ENCODE data around the gene CDH22.

CDH22 gene

DNA sequence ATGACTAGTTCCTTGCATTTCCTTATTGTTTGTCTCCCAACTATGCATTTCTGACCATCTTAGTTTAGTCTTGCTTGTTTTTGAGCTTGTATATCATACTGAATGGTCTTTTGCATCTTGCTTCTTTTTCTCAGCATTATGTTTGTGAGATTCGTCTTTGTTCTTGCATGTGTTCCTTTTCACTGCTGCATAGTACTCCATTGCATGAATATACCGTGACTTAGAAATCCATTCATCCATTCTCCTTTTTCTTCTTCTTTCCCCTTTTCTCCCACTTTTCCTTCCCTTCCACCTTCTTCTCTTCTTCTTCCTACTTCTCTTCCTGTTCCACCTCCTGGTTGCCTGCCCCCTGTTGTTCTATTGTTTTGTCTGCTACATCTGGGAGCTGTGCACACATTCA lies 42.8 kb downstream of the CDH22 start:
- no peak for DNase-seq

DNA sequence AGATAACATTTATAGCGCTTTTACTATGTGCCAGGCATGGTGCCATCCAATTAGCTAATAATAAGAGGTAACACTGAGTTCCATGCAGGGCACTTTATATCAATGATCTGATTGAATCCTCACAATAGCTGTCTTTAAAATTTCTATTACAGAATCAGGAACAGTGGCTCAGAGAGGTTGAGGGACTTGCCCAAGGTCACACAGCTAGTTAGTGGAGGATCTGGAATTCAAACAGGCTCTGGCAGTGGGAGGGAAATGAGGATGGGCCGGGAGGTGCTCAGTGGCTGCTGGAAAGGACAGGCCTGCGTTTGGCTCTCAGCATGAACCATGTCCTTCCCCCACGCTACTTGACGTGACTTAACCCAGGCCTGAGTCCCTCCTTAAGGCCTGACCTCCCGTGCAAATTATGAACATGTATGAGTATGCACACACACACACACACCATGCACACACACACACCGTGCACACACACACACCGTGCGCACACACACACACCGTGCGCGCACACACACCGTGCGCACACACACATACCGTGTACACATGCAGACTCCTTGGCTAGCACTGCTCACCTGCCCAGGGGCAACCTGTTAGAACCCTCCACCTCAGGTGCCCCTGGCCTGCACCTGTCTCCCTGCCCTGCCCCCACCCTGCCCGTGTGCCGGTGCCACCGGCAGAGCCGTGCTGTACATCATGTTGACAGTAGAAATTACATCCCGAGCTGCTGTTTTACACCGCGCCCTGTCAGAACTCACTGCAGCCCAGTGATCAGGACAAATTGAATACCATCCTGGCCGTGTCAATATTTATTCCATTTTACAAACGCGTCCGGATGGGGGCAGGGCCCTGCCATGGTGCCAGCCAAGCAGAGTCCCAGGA lies 43.7 kb downstream of the CDH22 start:
- DNase-seq = no peak

GRCh38 chr20:46261456-46262253 lies 46.6 kb downstream of the CDH22 start:
- no peak for DNase-seq

GRCh38 chr20:46260936-46261454 lies 47.3 kb downstream of the CDH22 start:
- DNase-seq = no peak

DNA sequence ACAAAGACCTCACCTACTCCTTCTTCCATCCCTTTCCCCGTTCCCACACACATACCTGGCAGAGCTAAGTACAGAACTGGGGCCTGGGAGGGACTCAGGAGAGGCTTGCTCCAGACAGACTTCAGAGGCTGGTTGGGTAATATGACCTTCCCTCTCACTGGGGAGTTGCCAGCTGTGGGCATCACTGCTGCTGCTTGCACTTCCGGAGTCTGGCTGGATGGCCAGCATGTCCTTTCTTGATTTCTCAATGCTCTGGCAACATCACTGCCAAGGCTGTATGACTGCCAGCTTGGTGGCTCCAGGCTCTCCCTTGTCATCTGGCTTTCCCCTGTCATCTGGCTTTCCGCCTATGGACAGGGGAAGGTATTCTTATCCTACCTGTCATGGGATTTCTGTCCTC lies 47.8 kb downstream of the CDH22 start:
- no peak for DNase-seq

- DNase-seq = no peak
These were observed 48.9 kb downstream of the CDH22 start for GRCh38 chr20:46259260-46259859.

- no peak for DNase-seq
These were observed 50.4 kb downstream of the CDH22 start for GRCh38 chr20:46257887-46258286.

DNA sequence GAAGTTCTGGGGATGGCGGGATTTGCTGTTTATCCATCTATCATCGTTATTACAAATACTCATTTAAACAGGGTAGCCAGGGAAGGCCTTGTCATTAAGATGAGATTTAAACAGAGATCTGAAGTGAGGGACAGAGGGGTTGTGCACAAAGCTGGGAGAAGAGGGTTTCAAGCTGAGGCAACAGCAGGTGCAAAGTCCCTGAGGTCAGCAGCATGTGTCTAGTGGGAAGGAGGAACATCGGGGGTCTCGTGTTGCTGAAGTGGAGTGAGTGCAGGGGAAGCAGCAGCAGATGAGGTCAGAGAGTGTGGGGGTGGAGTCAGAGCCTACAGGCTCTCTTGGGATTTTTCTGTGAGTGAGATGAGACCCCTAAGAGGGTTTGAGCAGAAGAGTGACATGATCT lies 52.0 kb downstream of the CDH22 start:
- DNase-seq = no peak

GRCh38 chr20:46255440-46256104 lies 52.7 kb downstream of the CDH22 start:
- DNase-seq = peak; percentile 66

GRCh38 chr20:46253391-46253790 lies 54.9 kb downstream of the CDH22 start:
- DNase-seq = no peak

DNA sequence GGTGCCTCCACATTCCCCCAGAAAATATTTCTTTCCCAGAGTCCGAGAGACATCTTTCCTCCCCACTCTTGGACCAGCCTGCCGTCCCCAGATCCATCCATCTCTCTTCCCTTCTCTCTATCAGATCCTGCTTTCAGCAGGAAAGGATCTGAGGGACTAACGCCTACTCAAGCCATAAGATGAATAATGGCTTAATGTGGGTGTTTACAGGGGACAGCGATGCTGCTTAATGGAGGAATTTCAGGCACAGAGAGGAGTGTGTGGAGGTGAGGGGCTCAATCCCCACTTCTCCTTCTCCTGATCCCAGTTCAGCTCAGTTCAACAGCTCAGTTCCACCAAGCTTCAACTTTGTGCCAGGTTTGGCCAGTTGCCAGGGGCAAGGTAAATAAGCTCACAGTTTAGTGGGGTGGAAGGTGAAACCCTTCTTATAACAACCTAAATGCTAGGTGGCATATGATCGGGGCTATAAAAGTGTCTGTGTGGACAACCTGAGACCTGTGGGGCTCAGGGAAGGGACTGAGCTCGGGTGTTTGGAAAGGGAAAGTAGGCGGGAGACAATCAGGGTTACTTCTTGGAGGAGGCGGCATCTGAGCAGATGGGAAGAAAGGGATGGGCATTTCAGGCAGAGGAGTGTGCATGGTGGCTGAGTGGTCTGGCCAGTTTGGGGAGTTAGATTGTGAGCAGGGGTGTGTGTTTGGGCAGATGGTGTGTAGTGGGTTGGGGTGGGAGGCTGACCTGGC lies 55.8 kb downstream of the CDH22 start:
- no peak for DNase-seq

- no peak for DNase-seq
These were observed 57.1 kb downstream of the CDH22 start for GRCh38 chr20:46251211-46251673.

- no peak for DNase-seq
These were observed 57.5 kb downstream of the CDH22 start for GRCh38 chr20:46250772-46251171.

GRCh38 chr20:46249671-46250070 lies 58.6 kb downstream of the CDH22 start:
- no peak for DNase-seq

GRCh38 chr20:46246559-46246958 lies 61.7 kb downstream of the CDH22 start:
- no peak for DNase-seq

- no peak for DNase-seq
These were observed 64.3 kb downstream of the CDH22 start for GRCh38 chr20:46243707-46244628.

DNA sequence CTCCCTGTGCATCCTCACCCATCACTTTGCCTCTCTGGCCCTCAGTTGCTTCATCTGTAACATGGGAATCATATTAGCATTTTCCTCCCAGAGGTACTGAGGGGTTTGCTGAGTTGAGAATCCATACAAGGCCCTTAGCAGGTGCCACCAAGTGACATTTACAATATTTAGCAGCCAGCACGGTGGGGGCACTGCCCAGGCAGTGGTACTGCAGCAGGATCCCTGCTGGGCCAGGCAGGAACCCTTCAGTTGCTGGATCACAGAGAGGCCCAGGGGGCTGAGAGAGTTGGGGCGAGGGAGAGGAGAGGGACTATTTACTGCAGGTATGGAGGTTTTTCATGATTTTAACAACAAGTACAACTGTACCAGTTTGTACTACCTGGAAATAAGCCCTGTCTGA lies 65.9 kb downstream of the CDH22 start:
- DNase-seq = no peak

DNA sequence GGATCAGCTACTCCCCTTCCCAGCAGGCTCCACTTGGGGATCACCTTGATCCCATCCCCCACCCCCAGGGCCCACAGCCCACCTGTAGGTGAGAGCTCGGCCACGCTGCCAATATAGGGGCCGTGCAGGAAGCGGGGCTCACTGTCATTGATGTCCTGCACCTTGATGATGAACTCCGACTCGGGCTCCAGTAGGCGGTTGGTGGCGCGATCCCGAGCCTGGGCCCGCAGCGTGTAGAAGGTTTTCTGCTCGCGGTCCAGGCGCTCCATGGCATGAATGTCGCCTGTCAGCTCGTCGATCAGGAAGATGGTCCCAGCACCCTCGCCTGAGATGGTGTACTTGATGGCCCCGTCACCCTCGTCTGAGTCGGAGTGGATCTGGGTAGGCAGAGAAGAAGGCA lies 67.4 kb downstream of the CDH22 start:
- DNase-seq = no peak

GRCh38 chr20:46240065-46240464 lies 68.2 kb downstream of the CDH22 start:
- DNase-seq = no peak

DNA sequence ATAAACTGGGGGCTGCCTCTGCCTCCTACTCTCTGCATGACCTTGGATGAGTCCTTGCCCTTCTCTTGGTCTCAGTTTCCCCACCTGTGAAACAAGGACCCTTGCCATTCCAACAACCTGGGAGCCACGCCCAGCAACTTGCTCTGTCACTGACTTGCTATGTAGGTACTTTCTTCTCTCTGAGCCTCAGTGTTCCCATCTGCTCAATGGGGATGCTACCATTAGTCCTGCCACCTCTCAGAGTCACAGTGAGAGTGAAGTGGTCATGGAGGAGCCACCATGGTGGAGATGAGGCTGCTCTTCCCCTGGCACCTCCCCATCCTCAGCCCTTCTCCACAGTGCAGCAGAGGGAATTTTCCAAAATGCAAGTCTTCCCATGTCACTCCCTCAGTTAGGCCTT lies 70.6 kb downstream of the CDH22 start:
- no peak for DNase-seq

GRCh38 chr20:46237227-46237626 lies 71.1 kb downstream of the CDH22 start:
- DNase-seq = no peak

Measured in NCI-H2081 treated with DMSO at 0.1 percent for 48 hours (cell line).